ENCODE data around the gene ZSWIM4. TPM values are rescaled to one million over a fixed set of nuclear protein-coding genes. Genes with fewer than 3 reads are reported as not detected.
"Not testable (repeated sequence)": the region's sequence is repeated elsewhere in the genome, so short reads cannot be mapped to it uniquely, and the experiment has no call there.

Gene ZSWIM4
- total RNA-seq, 2 experiments from 2014 or later, result 5.0 to 10.8 TPM

GRCh38 chr19:13748169-13748828 is 46.9 kb upstream of the ZSWIM4 start:
- intact Hi-C loops (cut with micrococcal nuclease; ENCODE audit: unreplicated experiment), result no loop called here
- DNase-seq (ENCODE audit: low spot score), result peak; percentile 21
- CTCF ChIA-PET (ENCODE audit: unreplicated experiment), result interaction anchor here (0.6 kb wide), 2 partner anchors 17 to 23 kb away, joined by 3 read pairs; no protein-coding TSS in a partner anchor

GRCh38 chr19:13751436-13751835 is 43.8 kb upstream of the ZSWIM4 start:
- ChIA-PET POLR2A (no interaction called here), CTCF (ENCODE audit: unreplicated experiment) (no interaction called here)
- H3K9me3 ChIP-seq (ENCODE audit: low read length), result peaks cover 10% of the 10 kb centered on the region; the same call in 1 of the 2 replicates
- TF ChIP-seq CTCF (conservative IDR thresholded peaks at IDR 0.05; ENCODE audit: low read length) (no peak), EZH2phosphoT487 (IDR thresholded peaks at IDR 0.05; ENCODE audit: borderline replicate concordance, low read depth, low read length) (no peak)
- peaks cover 10% of the 10 kb centered on the region for H3K4me1 ChIP-seq (ENCODE audit: insufficient read depth, low read length, poor library complexity, severe bottlenecking)
- no TSS peak for BruUV-seq (replicated peaks)
- no peak overlapping the region for H3K4me3 ChIP-seq (ENCODE audit: low read depth, low read length, poor library complexity, severe bottlenecking)
- H3K36me3 ChIP-seq (ENCODE audit: insufficient read depth, low read length), result peaks cover 46% of the 10 kb centered on the region
- H3K79me2 ChIP-seq (ENCODE audit: insufficient read depth, low read depth, low read length), result peaks cover 17% of the 10 kb centered on the region; the same call in 1 of the 2 replicates
- H4K20me1 ChIP-seq (ENCODE audit: insufficient read depth, low read length), result no peaks in the 10 kb centered on the region
- H3K4me2 ChIP-seq (ENCODE audit: low read length), result no peak overlapping the region
- intact Hi-C loops (cut with micrococcal nuclease; ENCODE audit: unreplicated experiment), result no loop called here
- no peak for DNase-seq (ENCODE audit: low spot score)
- no peak overlapping the region for H2AFZ ChIP-seq (ENCODE audit: low read length)
- no peaks in the 10 kb centered on the region for H3K9me2 ChIP-seq (ENCODE audit: insufficient read depth, low read length)
- H3K27ac ChIP-seq (ENCODE audit: low read depth, low read length, poor library complexity, severe bottlenecking), result no peak overlapping the region

More at GRCh38 chr19:13748169-13748828, 46.9 kb upstream of the ZSWIM4 start:
- Histone ChIP-seq H3K4me2 (ENCODE audit: low read length) (peak overlapping the region; percentile 94), H3K27ac (ENCODE audit: low read depth, low read length, poor library complexity, severe bottlenecking) (peak overlapping the region; percentile 29), H3K36me3 (ENCODE audit: insufficient read depth, low read length) (peaks cover 23% of the 10 kb centered on the region; the same call in 1 of the 2 replicates), H3K79me2 (ENCODE audit: insufficient read depth, low read depth, low read length) (peaks cover 17% of the 10 kb centered on the region; the same call in 1 of the 2 replicates), H3K9me2 (ENCODE audit: insufficient read depth, low read length) (no peaks in the 10 kb centered on the region), H3K9me3 (ENCODE audit: low read length) (peaks cover 12% of the 10 kb centered on the region; the same call in 1 of the 2 replicates), H3K4me1 (ENCODE audit: insufficient read depth, low read length, poor library complexity, severe bottlenecking) (peaks cover 10% of the 10 kb centered on the region), H4K20me1 (ENCODE audit: insufficient read depth, low read length) (no peaks in the 10 kb centered on the region), H2AFZ (ENCODE audit: low read length) (peak overlapping the region; percentile 64), H3K4me3 (ENCODE audit: low read depth, low read length, poor library complexity, severe bottlenecking) (peak overlapping the region; percentile 88)
- POLR2A ChIA-PET, result interaction anchor here (0.6 to 2.2 kb wide), 9 partner anchors 10 to 330 kb away, joined by 3 to 10 read pairs (median 4); partner anchors contain the start of gene C19orf53
- TF ChIP-seq CTCF (conservative IDR thresholded peaks at IDR 0.05; ENCODE audit: low read length) (no peak), EZH2phosphoT487 (IDR thresholded peaks at IDR 0.05; ENCODE audit: borderline replicate concordance, low read depth, low read length) (no peak)
- BruUV-seq (replicated peaks), result TSS peak; percentile 94

- H3K79me2 ChIP-seq (ENCODE audit: insufficient read depth, low read depth, low read length); H3K4me3 ChIP-seq (ENCODE audit: low read depth, low read length, poor library complexity, severe bottlenecking); H4K20me1 ChIP-seq (ENCODE audit: insufficient read depth, low read length); H3K9me3 ChIP-seq (ENCODE audit: low read length); H3K9me2 ChIP-seq (ENCODE audit: insufficient read depth, low read length); H2AFZ ChIP-seq (ENCODE audit: low read length); H3K27ac ChIP-seq (ENCODE audit: low read depth, low read length, poor library complexity, severe bottlenecking); intact Hi-C loops (cut with micrococcal nuclease; ENCODE audit: unreplicated experiment); H3K4me2 ChIP-seq (ENCODE audit: low read length); BruUV-seq (replicated peaks); DNase-seq (ENCODE audit: low spot score); CTCF ChIA-PET (ENCODE audit: unreplicated experiment); H3K4me1 ChIP-seq (ENCODE audit: insufficient read depth, low read length, poor library complexity, severe bottlenecking): not testable (repeated sequence)
- peaks cover 68% of the 10 kb centered on the region for H3K36me3 ChIP-seq (ENCODE audit: insufficient read depth, low read length)
- POLR2A ChIA-PET, result interaction anchor here (0.7 to 0.9 kb wide), 2 partner anchors 9 to 16 kb away, joined by 3 read pairs; no protein-coding TSS in a partner anchor
Measured at GRCh38 chr19:13753622-13754021, 41.6 kb upstream of the ZSWIM4 start.
